NCI-H2029 (cell line): ENCODE data around the gene HSP90AB1.

Experiments
- DNase-seq: peaks from one replicate; lab custom pipeline; 2025; lab: John Stamatoyannopoulos, UW

Gene HSP90AB1

GRCh38 chr6:44269178-44269920, 22.4 kb downstream of the HSP90AB1 start:
- DNase-seq: no peak

GRCh38 chr6:44269921-44270525, 23.1 kb downstream of the HSP90AB1 start, which contains the start of gene TMEM151B:
TMEM151B (plus strand) TSS chr6:44270450; CDS start chr6:44270743, 293 bp downstream.
- no peak for DNase-seq

GRCh38 chr6:44270526-44271405, 23.9 kb downstream of the HSP90AB1 start:
- DNase-seq: no peak

- DNase-seq: no peak
These were observed 24.5 kb downstream of the HSP90AB1 start for GRCh38 chr6:44271406-44271723.

GRCh38 chr6:44271914-44272313, 25.0 kb downstream of the HSP90AB1 start:
- no peak for DNase-seq

- no peak for DNase-seq
These were observed 25.6 kb downstream of the HSP90AB1 start for GRCh38 chr6:44272529-44272928.

GRCh38 chr6:44272999-44273566, 26.2 kb downstream of the HSP90AB1 start:
- no peak for DNase-seq

GRCh38 chr6:44273617-44274016, 26.7 kb downstream of the HSP90AB1 start:
- DNase-seq: no peak

GRCh38 chr6:44275271-44275748, 28.4 kb downstream of the HSP90AB1 start:
- DNase-seq: no peak

GRCh38 chr6:44275749-44276648, 29.1 kb downstream of the HSP90AB1 start:
- peak; percentile 18 for DNase-seq

- no peak for DNase-seq
These were observed 30.1 kb downstream of the HSP90AB1 start for GRCh38 chr6:44276667-44277640.

- no peak for DNase-seq
These were observed 30.9 kb downstream of the HSP90AB1 start for GRCh38 chr6:44277763-44278162.

- DNase-seq: no peak
These were observed 31.4 kb downstream of the HSP90AB1 start for GRCh38 chr6:44278315-44278714.

- DNase-seq: no peak
These were observed 32.1 kb downstream of the HSP90AB1 start for GRCh38 chr6:44278774-44279697.

- DNase-seq: no peak
These were observed 37.2 kb downstream of the HSP90AB1 start for GRCh38 chr6:44284121-44284520.

GRCh38 chr6:44284867-44285266, 38.0 kb downstream of the HSP90AB1 start:
- DNase-seq: no peak

GRCh38 chr6:44285552-44286284, 38.8 kb downstream of the HSP90AB1 start:
- DNase-seq: no peak

GRCh38 chr6:44286285-44286565, 39.3 kb downstream of the HSP90AB1 start:
- no peak for DNase-seq
